B cell (primary cell): ENCODE results near the gene METTL23. TPM values are rescaled to one million over a fixed set of nuclear protein-coding genes. Genes with fewer than 3 reads are reported as not detected.
"Not testable (repeated sequence)": the region's sequence is repeated elsewhere in the genome, so short reads cannot be mapped to it uniquely, and the experiment has no call there.

Experiments used
- ATAC-seq: fragments of 200-7000 bp; cut with Tn5 transposase; one replicate; pipeline ENCODE4 v1.10.0; 2021; ENCODE audit warnings: low read depth, mild to moderate bottlenecking, moderate number of reproducible peaks, moderate library complexity
- CTCF ChIA-PET: fragments of 350-600 bp; sonication (Branson Sonifier 250); formaldehyde crosslinking; loops from one replicate; lab custom pipeline; 2021; ENCODE audit warnings: antibody characterized with exemption, inconsistent platforms; lab: Charles Lee
- POLR2A ChIA-PET: fragments of 350-600 bp; sonication (Branson Sonifier 250); formaldehyde crosslinking; loops from one replicate; lab custom pipeline; 2021; ENCODE audit warnings: antibody characterized with exemption; lab: Charles Lee
- DNase-seq: peaks from one replicate; pipeline ENCODE4 v3.0.0; 2013
- H2AFZ ChIP-seq: 2 replicates; pipeline ENCODE4 v1.6.1; 2012; ENCODE audit warnings: mild to moderate bottlenecking, low read depth, low read length; ENCODE audit not compliant: insufficient read depth, poor library complexity, severe bottlenecking
- H3K27ac ChIP-seq, 2 donors: 1 replicate in 1 of 2; 2 replicates in 1 of 2; pipeline ENCODE4 v1.5.1; 2012 to 2013; ENCODE audit warnings: low read length in 2 of 2, mild to moderate bottlenecking in 2 of 2, moderate library complexity in 1 of 2
- H3K27me3 ChIP-seq, 4 experiments: fragments of 200-600 bp in 1 of 4; sonication (generic) in 1 of 4; replicated peaks in 1 of 4; 1 replicate in 2 of 4; 2 replicates in 2 of 4; pipeline versions ENCODE4 v1.6.1 to v1.7.0; 2013 to 2016; ENCODE audit warnings: low read length in 3 of 4, mild to moderate bottlenecking in 2 of 4, mixed read lengths in 1 of 4, moderate library complexity in 1 of 4; ENCODE audit not compliant: insufficient read depth in 4 of 4, control insufficient read depth in 3 of 4; ENCODE audit errors: control extremely low read depth in 1 of 4
- H3K36me3 ChIP-seq, 2 experiments: replicated peaks in 1 of 2; 1 replicate in 1 of 2; 2 replicates in 1 of 2; pipeline versions ENCODE4 v1.6.1 to v1.7.1; 2013; ENCODE audit warnings: low read length in 1 of 2; ENCODE audit not compliant: insufficient read depth in 2 of 2, control insufficient read depth in 1 of 2; ENCODE audit errors: control extremely low read depth in 1 of 2, extremely low read depth in 1 of 2
- H3K4me1 ChIP-seq, 2 donors: fragments of 200-600 bp in 1 of 2; sonication (generic) in 1 of 2; 1 replicate in 1 of 2; 2 replicates in 1 of 2; pipeline versions ENCODE4 v1.5.1 to v1.6.1; 2013 to 2017; ENCODE audit warnings: low read length in 2 of 2; ENCODE audit not compliant: control insufficient read depth in 2 of 2, insufficient read depth in 2 of 2
- H3K4me2 ChIP-seq: replicated peaks from 2 replicates; pipeline ENCODE3; 2012; ENCODE audit warnings: mild to moderate bottlenecking, low read depth, low read length; ENCODE audit not compliant: poor library complexity, severe bottlenecking
- H3K4me3 ChIP-seq, 5 experiments: fragments of 200-600 bp in 1 of 5; sonication (generic) in 1 of 5; 1 replicate in 3 of 5; 2 replicates in 2 of 5; pipeline versions ENCODE4 v1.5.1 to v1.7.0; 2011 to 2016; ENCODE audit warnings: low read length in 4 of 5, mild to moderate bottlenecking in 4 of 5, low read depth in 2 of 5, control low read depth in 1 of 5, moderate library complexity in 1 of 5; ENCODE audit not compliant: insufficient read depth in 1 of 5; ENCODE audit errors: control extremely low read depth in 1 of 5, extremely low read depth in 1 of 5
- H3K79me2 ChIP-seq: fragments of 200-600 bp; sonication (generic); one replicate; pipeline ENCODE4 v1.6.0; 2016; ENCODE audit warnings: low read length; ENCODE audit not compliant: control insufficient read depth, insufficient read depth
- H3K9ac ChIP-seq: fragments of 200-600 bp; sonication (generic); 2 replicates; pipeline ENCODE4 v1.6.1; 2017; ENCODE audit warnings: mild to moderate bottlenecking, low read length, moderate library complexity
- H3K9me3 ChIP-seq, 3 donors: one replicate each; pipeline versions ENCODE4 v1.6.1 to v1.7.1; 2013; ENCODE audit warnings: low read length in 2 of 3; ENCODE audit not compliant: control insufficient read depth in 2 of 3, insufficient read depth in 1 of 3; ENCODE audit errors: control extremely low read depth in 1 of 3
- H4K20me1 ChIP-seq: 2 replicates; pipeline ENCODE4 v1.6.0; 2012; ENCODE audit warnings: mild to moderate bottlenecking, low read length; ENCODE audit not compliant: insufficient read depth, control insufficient read depth, poor library complexity, severe bottlenecking
- H3K27ac Mint-ChIP-seq: one replicate; pipeline ENCODE4 v1.8.0; 2021; ENCODE audit warnings: mixed read lengths
- H3K27me3 Mint-ChIP-seq: one replicate; pipeline ENCODE4 v1.8.0; 2021; ENCODE audit warnings: mixed read lengths
- H3K4me1 Mint-ChIP-seq: one replicate; pipeline ENCODE4 v1.8.0; 2021; ENCODE audit warnings: mixed read lengths
- H3K4me3 Mint-ChIP-seq: one replicate; pipeline ENCODE4 v1.8.0; 2021; ENCODE audit warnings: mixed read lengths
- H3K9me3 Mint-ChIP-seq: one replicate; pipeline ENCODE4 v1.8.0; 2022; ENCODE audit warnings: mixed read lengths; ENCODE audit not compliant: insufficient read depth
- EZH2 ChIP-seq: IDR thresholded peaks from 2 replicates; pipeline ENCODE4 v1.6.1; 2012; ENCODE audit warnings: borderline replicate concordance, low read depth, mild to moderate bottlenecking, moderate library complexity, low read length; ENCODE audit not compliant: insufficient read depth, poor library complexity, severe bottlenecking
- WGBS: methylation state at CpG from one replicate; pipeline ENCODE4 v1.1.5; 2013; ENCODE audit warnings: missing lambda C conversion rate; ENCODE audit not compliant: insufficient coverage; 5-methylcytosine and 5-hydroxymethylcytosine counted together
- intact Hi-C: fragments of 100-400 bp; cut with micrococcal nuclease; formaldehyde crosslinking; loops from one replicate; pipeline ENCODE4 v1.10.0; 2022
- polyA plus RNA-seq: library from polyadenylated mRNA; depleted of rRNA; stranded (reverse); fragments of >200 nt; gene quantifications from 2 replicates; pipeline ENCODE4 v1.2.3, GENCODE V29; 2012
- total RNA-seq, 2 donors: library from RNA; stranded (reverse); fragments of 120-200 nt in 1 of 2; gene quantifications; 1 replicate in 1 of 2; 2 replicates in 1 of 2; pipeline versions ENCODE4 v1.2.3 to v1.2.4, GENCODE V29; 2013 to 2022
- TF ChIP-seq, protein P1 (sequence below): fragments of 200-600 bp; IDR thresholded peaks from one replicate; pipeline ENCODE4 v1.8.0; 2022; ENCODE audit warnings: antibody characterized with exemption, mild to moderate bottlenecking

Gene METTL23
- total and polyA plus RNA-seq, 2 donors (not counting 1 experiment from before 2014, with no cell fraction given): 64.0 to 68.1 TPM

DNA sequence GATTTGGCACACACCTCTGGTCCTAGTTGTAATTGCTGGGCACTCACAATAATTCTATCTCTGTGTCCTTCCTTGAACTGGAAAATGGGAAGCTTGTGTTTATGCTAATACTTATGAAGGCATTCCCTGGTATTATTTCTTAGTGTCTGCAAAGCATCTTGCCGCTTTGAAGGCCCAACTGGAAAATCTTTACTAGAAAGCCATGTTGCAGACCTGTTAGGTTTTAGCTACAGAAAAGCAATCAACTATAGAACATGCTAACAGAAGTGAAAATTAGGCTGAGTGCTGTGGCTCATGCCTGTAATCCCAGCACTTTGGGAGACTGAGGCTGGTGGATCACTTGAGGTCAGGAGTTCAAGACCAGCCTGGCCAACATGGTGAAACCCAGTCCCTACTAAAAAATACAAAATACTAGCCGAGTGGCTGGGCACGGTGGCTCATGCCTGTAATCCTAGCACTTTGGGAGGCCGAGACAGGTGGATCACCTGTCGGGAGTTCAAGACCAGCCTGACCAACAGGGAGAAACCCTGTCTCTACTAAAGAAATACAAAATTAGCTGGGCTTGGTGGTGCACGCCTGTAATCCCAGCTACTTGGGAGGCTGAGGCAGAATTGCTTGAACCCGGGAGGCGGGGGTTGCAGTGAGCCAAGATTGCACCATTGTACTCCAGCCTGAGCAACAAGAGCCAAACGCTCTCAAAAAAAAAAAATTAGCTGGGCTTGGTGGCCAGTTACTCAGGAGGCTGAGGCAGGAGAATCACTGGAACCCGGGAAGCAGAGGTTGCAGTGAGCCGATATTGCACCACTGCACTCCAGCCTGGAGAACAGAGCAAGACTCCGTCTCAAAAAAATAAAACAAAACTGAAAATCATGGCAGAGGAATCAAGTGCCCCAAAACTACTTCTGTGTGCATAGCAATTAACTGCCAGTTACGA lies 5.4 kb downstream of the METTL23 start:
- H2AFZ ChIP-seq, H3K9me3 ChIP-seq, DNase-seq, H3K27me3 ChIP-seq, POLR2A ChIA-PET, intact Hi-C loops, CTCF ChIA-PET, H3K4me3 ChIP-seq, H3K27me3 Mint-ChIP-seq, ATAC-seq, H3K9me3 Mint-ChIP-seq, H3K4me3 Mint-ChIP-seq, H3K4me2 ChIP-seq, H3K9ac ChIP-seq: not testable (repeated sequence)
- H3K4me1 Mint-ChIP-seq: peaks cover 71% of the 10 kb centered on the region
- Histone ChIP-seq H3K79me2 (peaks cover 86% of the 10 kb centered on the region), H3K4me1 (peaks cover 52 to 67% of the 10 kb centered on the region in 2 donors), H4K20me1 (peaks cover 14% of the 10 kb centered on the region), H3K27ac (peak overlapping the region in 1 of 2 donors; percentile 62), H3K36me3 (peaks cover 0 to 58% of the 10 kb centered on the region in 2 experiments)
- WGBS: 85% methylated on average over 8 of the region's 13 CpGs
- H3K27ac Mint-ChIP-seq: peak overlapping the region; percentile 6

DNA sequence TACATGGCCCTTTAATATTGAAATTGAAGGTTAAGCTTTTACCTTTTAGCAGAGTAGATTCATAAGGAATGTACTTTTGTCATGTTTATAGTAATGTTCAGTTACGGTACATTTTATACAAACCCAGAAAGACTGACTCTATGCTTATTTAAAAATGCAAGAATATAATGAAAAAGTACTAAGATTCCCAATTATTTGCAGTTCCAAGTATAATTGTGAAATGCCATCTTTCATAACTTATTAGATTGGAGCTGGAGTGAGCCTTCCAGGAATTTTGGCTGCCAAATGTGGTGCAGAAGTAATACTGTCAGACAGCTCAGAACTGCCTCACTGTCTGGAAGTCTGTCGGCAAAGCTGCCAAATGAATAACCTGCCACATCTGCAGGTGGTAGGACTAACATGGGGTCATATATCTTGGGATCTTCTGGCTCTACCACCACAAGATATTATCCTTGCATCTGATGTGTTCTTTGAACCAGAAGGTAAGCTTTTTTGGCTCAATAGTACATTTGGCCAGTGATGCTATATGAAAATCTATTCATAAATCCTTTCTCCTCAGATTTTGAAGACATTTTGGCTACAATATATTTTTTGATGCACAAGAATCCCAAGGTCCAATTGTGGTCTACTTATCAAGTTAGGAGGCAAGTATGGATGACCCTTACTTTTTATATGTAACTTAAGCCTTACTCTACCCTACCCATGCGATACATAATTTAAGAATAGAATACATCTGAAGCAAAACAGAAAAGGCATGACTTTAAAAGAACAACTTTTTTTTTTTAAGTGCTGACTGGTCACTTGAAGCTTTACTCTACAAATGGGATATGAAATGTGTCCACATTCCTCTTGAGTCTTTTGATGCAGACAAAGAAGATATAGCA lies 6.3 kb downstream of the METTL23 start:
- Histone ChIP-seq H3K27me3 (no peaks in the 10 kb centered on the region), H3K79me2 (peaks cover 77% of the 10 kb centered on the region), H3K4me1 (peaks cover 44 to 58% of the 10 kb centered on the region in 2 donors), H3K36me3 (peaks cover 0 to 58% of the 10 kb centered on the region in 2 experiments), H3K4me3 (no peak overlapping the region), H3K9ac (no peak overlapping the region), H3K27ac (no peak overlapping the region), H3K9me3 (no peaks in the 10 kb centered on the region), H4K20me1 (peaks cover 14% of the 10 kb centered on the region), H2AFZ (no peak overlapping the region), H3K4me2 (no peak overlapping the region)
- DNase-seq (peak; percentile 18), ATAC-seq (no peak)
- H3K27me3 Mint-ChIP-seq: no peaks in the 10 kb centered on the region
- no peak overlapping the region for H3K4me3 Mint-ChIP-seq
- no peaks in the 10 kb centered on the region for H3K9me3 Mint-ChIP-seq
- POLR2A ChIA-PET: interaction anchor here (0.5 kb wide), 1 partner anchor 205 kb away, joined by 4 read pairs; no protein-coding TSS in a partner anchor
- intact Hi-C loops: no loop called here
- H3K4me1 Mint-ChIP-seq: peaks cover 62% of the 10 kb centered on the region
- CTCF ChIA-PET: no interaction called here
- no peak for TF ChIP-seq EZH2
- TF ChIP-seq, protein P1, sequence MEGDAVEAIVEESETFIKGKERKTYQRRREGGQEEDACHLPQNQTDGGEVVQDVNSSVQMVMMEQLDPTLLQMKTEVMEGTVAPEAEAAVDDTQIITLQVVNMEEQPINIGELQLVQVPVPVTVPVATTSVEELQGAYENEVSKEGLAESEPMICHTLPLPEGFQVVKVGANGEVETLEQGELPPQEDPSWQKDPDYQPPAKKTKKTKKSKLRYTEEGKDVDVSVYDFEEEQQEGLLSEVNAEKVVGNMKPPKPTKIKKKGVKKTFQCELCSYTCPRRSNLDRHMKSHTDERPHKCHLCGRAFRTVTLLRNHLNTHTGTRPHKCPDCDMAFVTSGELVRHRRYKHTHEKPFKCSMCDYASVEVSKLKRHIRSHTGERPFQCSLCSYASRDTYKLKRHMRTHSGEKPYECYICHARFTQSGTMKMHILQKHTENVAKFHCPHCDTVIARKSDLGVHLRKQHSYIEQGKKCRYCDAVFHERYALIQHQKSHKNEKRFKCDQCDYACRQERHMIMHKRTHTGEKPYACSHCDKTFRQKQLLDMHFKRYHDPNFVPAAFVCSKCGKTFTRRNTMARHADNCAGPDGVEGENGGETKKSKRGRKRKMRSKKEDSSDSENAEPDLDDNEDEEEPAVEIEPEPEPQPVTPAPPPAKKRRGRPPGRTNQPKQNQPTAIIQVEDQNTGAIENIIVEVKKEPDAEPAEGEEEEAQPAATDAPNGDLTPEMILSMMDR: no peak
- WGBS: 100% methylated on average over 1 of the region's 3 CpGs
- no peak overlapping the region for H3K27ac Mint-ChIP-seq
